Measurements from ENCODE around the gene SLC4A2. TPM values are rescaled to one million over a fixed set of nuclear protein-coding genes. Genes with fewer than 3 reads are reported as not detected.

Gene SLC4A2
- total RNA-seq, 1 donor from 2014 or later: 99.4 TPM

DNA sequence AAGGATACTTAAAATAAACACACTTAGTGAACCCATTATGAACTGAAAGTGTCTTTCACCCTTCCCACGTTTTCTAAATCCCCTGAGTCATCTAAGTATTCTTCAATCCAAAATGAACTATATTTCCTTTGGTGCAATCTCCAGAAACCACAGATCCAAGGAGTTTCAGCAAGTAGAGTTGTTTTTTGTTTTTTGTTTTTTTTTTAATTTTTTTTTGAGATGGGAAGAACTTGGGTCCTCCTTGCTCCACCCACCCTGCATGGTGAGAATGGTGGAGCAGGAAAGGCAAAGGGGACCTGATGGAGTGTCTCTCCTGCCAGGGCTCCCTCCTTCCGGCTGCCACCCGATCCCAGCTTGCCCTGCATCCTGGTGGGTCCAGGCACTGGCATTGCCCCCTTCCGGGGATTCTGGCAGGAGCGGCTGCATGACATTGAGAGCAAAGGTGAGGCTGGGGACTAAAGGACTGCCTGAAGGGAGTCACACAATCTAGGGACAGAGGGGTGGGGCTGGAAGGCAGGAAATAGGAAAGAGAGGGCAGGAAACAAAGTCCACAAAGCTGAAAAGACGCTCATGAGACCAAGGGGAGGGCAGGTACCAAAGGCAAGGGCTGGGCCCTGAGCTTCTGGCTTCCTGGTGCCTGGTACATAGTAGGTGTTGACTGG, 47.2 kb upstream of the SLC4A2 start:
- Mint-ChIP-seq H3K27ac (ENCODE audit: unreplicated experiment) (no peak overlapping the region), H3K4me1 (ENCODE audit: low read depth, unreplicated experiment) (peaks cover 9% of the 10 kb centered on the region), H3K9me3 (ENCODE audit: unreplicated experiment) (peaks cover 8% of the 10 kb centered on the region), H3K4me3 (ENCODE audit: unreplicated experiment) (peak overlapping the region; percentile 55), H3K36me3 (ENCODE audit: unreplicated experiment) (no peaks in the 10 kb centered on the region), H3K27me3 (ENCODE audit: unreplicated experiment) (peaks cover 13% of the 10 kb centered on the region)
- no peak for DNase-seq
- TF ChIP-seq, protein P1, sequence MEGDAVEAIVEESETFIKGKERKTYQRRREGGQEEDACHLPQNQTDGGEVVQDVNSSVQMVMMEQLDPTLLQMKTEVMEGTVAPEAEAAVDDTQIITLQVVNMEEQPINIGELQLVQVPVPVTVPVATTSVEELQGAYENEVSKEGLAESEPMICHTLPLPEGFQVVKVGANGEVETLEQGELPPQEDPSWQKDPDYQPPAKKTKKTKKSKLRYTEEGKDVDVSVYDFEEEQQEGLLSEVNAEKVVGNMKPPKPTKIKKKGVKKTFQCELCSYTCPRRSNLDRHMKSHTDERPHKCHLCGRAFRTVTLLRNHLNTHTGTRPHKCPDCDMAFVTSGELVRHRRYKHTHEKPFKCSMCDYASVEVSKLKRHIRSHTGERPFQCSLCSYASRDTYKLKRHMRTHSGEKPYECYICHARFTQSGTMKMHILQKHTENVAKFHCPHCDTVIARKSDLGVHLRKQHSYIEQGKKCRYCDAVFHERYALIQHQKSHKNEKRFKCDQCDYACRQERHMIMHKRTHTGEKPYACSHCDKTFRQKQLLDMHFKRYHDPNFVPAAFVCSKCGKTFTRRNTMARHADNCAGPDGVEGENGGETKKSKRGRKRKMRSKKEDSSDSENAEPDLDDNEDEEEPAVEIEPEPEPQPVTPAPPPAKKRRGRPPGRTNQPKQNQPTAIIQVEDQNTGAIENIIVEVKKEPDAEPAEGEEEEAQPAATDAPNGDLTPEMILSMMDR (IDR thresholded peaks at IDR 0.05; ENCODE audit: partially characterized antibody, unreplicated experiment): no peak

DNA sequence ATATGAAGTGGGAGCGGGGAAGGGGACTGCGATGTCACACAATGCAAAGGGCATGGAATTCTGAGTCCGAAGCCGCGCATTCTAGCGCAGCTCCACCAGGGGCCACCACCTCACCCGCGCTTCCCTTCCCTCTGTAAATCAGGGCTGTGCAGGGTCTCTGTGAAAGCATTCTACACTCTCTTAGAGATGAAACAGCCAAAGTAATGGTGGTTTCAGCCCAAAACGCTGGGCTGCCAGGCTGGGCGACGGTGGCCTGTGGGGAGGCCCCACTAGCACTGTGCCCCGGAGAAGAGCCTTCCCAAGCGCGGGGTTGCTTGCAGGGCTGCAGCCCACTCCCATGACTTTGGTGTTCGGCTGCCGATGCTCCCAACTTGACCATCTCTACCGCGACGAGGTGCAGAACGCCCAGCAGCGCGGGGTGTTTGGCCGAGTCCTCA, 46.5 kb upstream of the SLC4A2 start:
- peak; percentile 76 for DNase-seq
- Mint-ChIP-seq H3K27ac (ENCODE audit: unreplicated experiment) (no peak overlapping the region), H3K4me3 (ENCODE audit: unreplicated experiment) (peak overlapping the region; percentile 7), H3K9me3 (ENCODE audit: unreplicated experiment) (peaks cover 13% of the 10 kb centered on the region), H3K27me3 (ENCODE audit: unreplicated experiment) (peaks cover 18% of the 10 kb centered on the region), H3K4me1 (ENCODE audit: low read depth, unreplicated experiment) (peaks cover 15% of the 10 kb centered on the region), H3K36me3 (ENCODE audit: unreplicated experiment) (no peaks in the 10 kb centered on the region)
- TF ChIP-seq, protein P1 (IDR thresholded peaks at IDR 0.05; ENCODE audit: partially characterized antibody, unreplicated experiment): peak; percentile 22

DNA sequence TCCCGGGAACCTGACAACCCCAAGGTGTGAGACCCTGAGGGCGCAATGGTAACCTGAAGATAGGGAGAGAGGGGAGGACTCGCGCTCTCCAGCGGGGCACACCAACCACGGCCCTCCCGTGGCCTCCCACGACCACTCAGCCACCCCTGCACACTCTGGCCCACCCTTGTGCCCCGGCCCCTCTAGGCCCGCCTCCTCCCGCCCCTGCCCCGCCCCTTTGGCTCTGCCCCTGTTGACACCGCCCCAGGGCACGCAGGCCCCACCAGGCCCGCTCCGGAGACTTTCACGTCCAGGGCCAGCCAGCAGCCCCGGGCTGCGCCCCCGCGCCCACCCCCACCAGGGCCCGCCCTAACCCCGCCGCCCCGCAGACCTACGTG, 46.0 kb upstream of the SLC4A2 start:
- H3K27me3 Mint-ChIP-seq (ENCODE audit: unreplicated experiment): peaks cover 19% of the 10 kb centered on the region
- H3K4me3 Mint-ChIP-seq (ENCODE audit: unreplicated experiment): peak overlapping the region; percentile 7
- no peak overlapping the region for H3K27ac Mint-ChIP-seq (ENCODE audit: unreplicated experiment)
- H3K4me1 Mint-ChIP-seq (ENCODE audit: low read depth, unreplicated experiment): peaks cover 14% of the 10 kb centered on the region
- peaks cover 13% of the 10 kb centered on the region for H3K9me3 Mint-ChIP-seq (ENCODE audit: unreplicated experiment)
- TF ChIP-seq, protein P1 (IDR thresholded peaks at IDR 0.05; ENCODE audit: partially characterized antibody, unreplicated experiment): peak; percentile 6
- H3K36me3 Mint-ChIP-seq (ENCODE audit: unreplicated experiment): no peaks in the 10 kb centered on the region
- no peak for DNase-seq

DNA sequence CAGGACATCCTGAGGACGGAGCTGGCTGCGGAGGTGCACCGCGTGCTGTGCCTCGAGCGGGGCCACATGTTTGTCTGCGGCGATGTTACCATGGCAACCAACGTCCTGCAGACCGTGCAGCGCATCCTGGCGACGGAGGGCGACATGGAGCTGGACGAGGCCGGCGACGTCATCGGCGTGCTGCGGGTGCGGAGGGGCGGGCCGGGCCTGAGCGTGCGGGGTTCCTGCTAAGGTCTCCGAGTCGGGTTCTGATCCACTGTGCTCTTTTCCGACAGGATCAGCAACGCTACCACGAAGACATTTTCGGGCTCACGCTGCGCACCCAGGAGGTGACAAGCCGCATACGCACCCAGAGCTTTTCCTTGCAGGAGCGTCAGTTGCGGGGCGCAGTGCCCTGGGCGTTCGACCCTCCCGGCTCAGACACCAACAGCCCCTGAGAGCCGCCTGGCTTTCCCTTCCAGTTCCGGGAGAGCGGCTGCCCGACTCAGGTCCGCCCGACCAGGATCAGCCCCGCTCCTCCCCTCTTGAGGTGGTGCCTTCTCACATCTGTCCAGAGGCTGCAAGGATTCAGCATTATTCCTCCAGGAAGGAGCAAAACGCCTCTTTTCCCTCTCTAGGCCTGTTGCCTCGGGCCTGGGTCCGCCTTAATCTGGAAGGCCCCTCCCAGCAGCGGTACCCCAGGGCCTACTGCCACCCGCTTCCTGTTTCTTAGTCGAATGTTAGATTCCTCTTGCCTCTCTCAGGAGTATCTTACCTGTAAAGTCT, 45.5 kb upstream of the SLC4A2 start:
- Mint-ChIP-seq H3K27ac (ENCODE audit: unreplicated experiment) (no peak overlapping the region), H3K9me3 (ENCODE audit: unreplicated experiment) (peaks cover 15% of the 10 kb centered on the region), H3K4me1 (ENCODE audit: low read depth, unreplicated experiment) (peaks cover 15% of the 10 kb centered on the region), H3K27me3 (ENCODE audit: unreplicated experiment) (peaks cover 20% of the 10 kb centered on the region), H3K36me3 (ENCODE audit: unreplicated experiment) (no peaks in the 10 kb centered on the region), H3K4me3 (ENCODE audit: unreplicated experiment) (peak overlapping the region; percentile 84)
- DNase-seq: peak; percentile 96
- TF ChIP-seq, protein P1 (IDR thresholded peaks at IDR 0.05; ENCODE audit: partially characterized antibody, unreplicated experiment): no peak

DNA sequence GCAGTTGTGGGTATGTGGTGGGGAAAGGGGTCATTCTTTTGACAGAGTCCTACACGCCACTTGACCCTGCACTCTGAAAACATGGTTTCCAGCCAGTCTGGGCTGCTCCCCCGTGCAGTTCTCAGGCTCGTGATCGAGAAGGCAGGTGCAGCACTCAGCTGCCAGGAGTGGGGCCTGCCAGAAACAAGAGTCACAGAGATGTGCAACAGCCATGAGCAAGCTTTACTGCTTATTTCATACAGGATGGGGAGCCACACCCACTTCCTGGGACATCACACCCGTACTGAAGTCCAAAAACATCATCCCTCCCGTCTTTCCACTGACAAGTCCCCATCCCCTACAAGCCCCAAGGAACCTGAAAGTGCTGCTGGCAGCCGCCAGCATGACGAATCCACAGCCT, 44.4 kb upstream of the SLC4A2 start:
- H3K9me3 Mint-ChIP-seq (ENCODE audit: unreplicated experiment): peaks cover 21% of the 10 kb centered on the region
- H3K36me3 Mint-ChIP-seq (ENCODE audit: unreplicated experiment): no peaks in the 10 kb centered on the region
- TF ChIP-seq, protein P1 (IDR thresholded peaks at IDR 0.05; ENCODE audit: partially characterized antibody, unreplicated experiment): no peak
- peaks cover 25% of the 10 kb centered on the region for H3K27me3 Mint-ChIP-seq (ENCODE audit: unreplicated experiment)
- H3K27ac Mint-ChIP-seq (ENCODE audit: unreplicated experiment): no peak overlapping the region
- peak overlapping the region; percentile 44 for H3K4me3 Mint-ChIP-seq (ENCODE audit: unreplicated experiment)
- DNase-seq: no peak
- peaks cover 20% of the 10 kb centered on the region for H3K4me1 Mint-ChIP-seq (ENCODE audit: low read depth, unreplicated experiment)

Data from glutamatergic neuron (in vitro differentiated cells).